Esophagus squamous epithelium (tissue), 5 donors: ENCODE measurements around the gene OGFOD2. TPM values are rescaled to one million over a fixed set of nuclear protein-coding genes. Genes with fewer than 3 reads are reported as not detected.

Source experiments
- DNase-seq: peaks from one replicate; lab custom pipeline; 2025; lab: John Stamatoyannopoulos, UW
- H3K27ac ChIP-seq, 4 donors: fragments of 200-600 bp; sonication (generic); one replicate each; pipeline ENCODE4 v1.5.1; 2016 to 2019; ENCODE audit warnings: mild to moderate bottlenecking in 1 of 4
- H3K27me3 ChIP-seq, 4 donors: fragments of 200-600 bp; sonication (generic); 1 replicate in 3 of 4; 2 replicates in 1 of 4; pipeline versions ENCODE4 v1.5.1 to v1.6.0; 2017 to 2021; ENCODE audit warnings: antibody characterized with exemption in 1 of 4
- H3K36me3 ChIP-seq, 3 donors: fragments of 200-600 bp; sonication (generic); one replicate each; pipeline ENCODE4 v1.5.1; 2016 to 2019
- H3K4me1 ChIP-seq, 3 donors: fragments of 200-600 bp; sonication (generic); one replicate each; pipeline ENCODE4 v1.5.1; 2017 to 2019
- H3K4me3 ChIP-seq, 4 donors: fragments of 200-600 bp; sonication (generic); 1 replicate in 3 of 4; 2 replicates in 1 of 4; pipeline ENCODE4 v1.5.1; 2016 to 2019; ENCODE audit warnings: mild to moderate bottlenecking in 2 of 4, moderate library complexity in 1 of 4
- H3K9me3 ChIP-seq, 3 donors: fragments of 200-600 bp; sonication (generic); one replicate each; pipeline ENCODE4 v1.5.1; 2016 to 2019
- POLR2A ChIP-seq, 4 donors: fragments of 450-650 bp; IDR thresholded peaks; one replicate each; pipeline ENCODE4 v1.6.1; 2017; ENCODE audit warnings: antibody characterized with exemption in 4 of 4, mild to moderate bottlenecking in 4 of 4, moderate library complexity in 3 of 4
- WGBS, 2 donors: methylation state at CpG; one replicate each; pipeline ENCODE4 v1.1.5; 2018; 5-methylcytosine and 5-hydroxymethylcytosine counted together
- intact Hi-C: fragments of 100-400 bp; cut with DNase I; formaldehyde crosslinking; loops from one replicate; pipeline ENCODE4 v1.15.0; 2022
- total RNA-seq, 4 donors: library from RNA; depleted of rRNA; stranded (reverse); fragments of >200 nt; gene quantifications; one replicate each; pipeline ENCODE4 v1.1.0, GENCODE V29; 2016
- TF ChIP-seq, protein P1 (sequence below), 6 experiments: fragments of 450-650 bp in 4 of 6; fragments of 200-600 bp in 2 of 6; sonication (generic) in 2 of 6; IDR thresholded peaks; one replicate each; pipeline ENCODE4 v1.5.1; 2016 to 2019; ENCODE audit warnings: antibody characterized with exemption in 6 of 6, mild to moderate bottlenecking in 4 of 6, moderate library complexity in 4 of 6
- donor health status: DM: yes; HTN: yes; CAD: no.

OGFOD2 gene
- total RNA-seq, 4 donors from 2014 or later: 8.5 to 13.9 (median 11.3) TPM

DNA sequence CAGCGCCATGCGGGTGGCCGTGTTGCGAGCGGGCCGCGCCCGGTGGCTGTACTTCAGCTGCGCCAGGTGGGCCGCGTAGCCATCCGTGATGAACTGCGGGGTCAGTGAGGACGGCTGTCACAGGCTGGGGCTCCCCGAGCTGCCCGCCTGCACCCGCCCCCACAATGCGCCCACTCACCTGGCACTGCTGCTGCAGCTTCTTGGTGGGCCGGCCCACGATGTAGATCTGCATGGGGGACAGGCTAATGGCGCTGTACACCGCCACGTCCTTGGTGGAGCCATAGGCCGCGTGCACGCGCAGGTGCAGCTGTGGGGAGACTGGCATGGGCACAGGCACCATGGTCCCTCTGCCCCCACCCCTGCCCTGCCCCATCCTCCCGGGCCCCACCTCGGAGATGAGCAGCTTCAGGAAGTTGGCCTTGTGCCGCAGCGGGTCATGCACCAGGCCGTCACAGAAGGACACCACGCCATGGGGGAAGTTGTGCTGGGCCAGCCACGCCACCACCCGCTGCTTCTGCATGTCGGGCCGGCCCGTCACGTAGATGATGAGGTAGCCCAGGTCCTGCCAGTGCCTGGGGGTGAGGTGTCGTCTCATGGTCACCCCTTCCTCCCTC, 11.3 kb downstream of the OGFOD2 start:
- Histone ChIP-seq H3K27me3 (no peaks in the 10 kb centered on the region), H3K4me3 (no peak overlapping the region), H3K4me1 (peaks cover 37 to 45% (median 39%) of the 10 kb centered on the region in 3 donors), H3K9me3 (no peaks in the 10 kb centered on the region), H3K36me3 (peaks cover 0 to 84% (median 5%) of the 10 kb centered on the region in 3 donors), H3K27ac (no peak overlapping the region)
- DNase-seq: no peak
- TF ChIP-seq POLR2A (IDR thresholded peaks at IDR 0.05): no peak
- TF ChIP-seq, protein P1, sequence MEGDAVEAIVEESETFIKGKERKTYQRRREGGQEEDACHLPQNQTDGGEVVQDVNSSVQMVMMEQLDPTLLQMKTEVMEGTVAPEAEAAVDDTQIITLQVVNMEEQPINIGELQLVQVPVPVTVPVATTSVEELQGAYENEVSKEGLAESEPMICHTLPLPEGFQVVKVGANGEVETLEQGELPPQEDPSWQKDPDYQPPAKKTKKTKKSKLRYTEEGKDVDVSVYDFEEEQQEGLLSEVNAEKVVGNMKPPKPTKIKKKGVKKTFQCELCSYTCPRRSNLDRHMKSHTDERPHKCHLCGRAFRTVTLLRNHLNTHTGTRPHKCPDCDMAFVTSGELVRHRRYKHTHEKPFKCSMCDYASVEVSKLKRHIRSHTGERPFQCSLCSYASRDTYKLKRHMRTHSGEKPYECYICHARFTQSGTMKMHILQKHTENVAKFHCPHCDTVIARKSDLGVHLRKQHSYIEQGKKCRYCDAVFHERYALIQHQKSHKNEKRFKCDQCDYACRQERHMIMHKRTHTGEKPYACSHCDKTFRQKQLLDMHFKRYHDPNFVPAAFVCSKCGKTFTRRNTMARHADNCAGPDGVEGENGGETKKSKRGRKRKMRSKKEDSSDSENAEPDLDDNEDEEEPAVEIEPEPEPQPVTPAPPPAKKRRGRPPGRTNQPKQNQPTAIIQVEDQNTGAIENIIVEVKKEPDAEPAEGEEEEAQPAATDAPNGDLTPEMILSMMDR (IDR thresholded peaks at IDR 0.05): no peak
- WGBS, 2 donors: 100% methylated on average over 2 of the region's 40 CpGs
- intact Hi-C loops: no loop called here

DNA sequence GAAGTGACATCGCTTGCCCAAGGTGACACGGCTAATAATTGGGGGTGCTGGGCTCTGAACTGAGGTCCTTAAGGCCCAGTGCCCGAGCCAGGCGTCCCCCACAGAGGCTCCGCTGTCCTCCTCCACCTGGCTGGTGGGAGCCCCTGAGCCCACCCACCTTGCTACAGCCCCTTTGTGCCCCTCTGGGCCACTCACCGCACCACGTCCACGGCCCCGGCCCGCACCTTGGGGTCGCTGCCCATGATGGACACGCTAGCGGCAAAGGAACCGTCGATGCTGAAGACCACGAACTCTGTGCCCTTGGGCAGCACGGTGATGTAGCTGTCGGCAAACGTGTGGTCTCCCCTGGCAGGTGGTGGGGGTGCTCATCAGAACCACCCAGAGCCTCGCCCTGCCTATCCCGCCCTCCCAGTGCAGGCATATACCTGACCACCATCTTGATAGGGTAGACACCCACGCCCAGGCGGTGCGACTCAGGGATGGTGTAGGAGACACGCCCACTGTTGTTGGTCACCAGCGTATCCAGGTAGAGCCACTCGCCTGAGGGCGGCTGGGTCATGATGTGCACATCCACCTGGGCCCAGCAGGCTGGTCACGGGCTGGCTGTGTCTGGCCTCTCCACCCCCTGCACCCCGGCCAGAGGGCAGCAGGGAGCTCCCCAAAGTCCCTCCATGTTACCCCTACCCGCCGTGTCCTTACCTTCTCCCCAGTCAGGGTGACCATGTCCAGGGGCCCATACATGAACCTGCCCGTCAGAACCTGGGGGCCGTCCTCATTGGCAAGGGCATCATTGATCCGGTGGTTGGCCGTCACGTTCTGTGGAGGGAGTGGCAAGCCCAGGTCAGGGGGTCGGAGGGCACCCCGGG, 12.3 kb downstream of the OGFOD2 start:
- Histone ChIP-seq H3K4me3 (no peak overlapping the region), H3K36me3 (peaks cover 0 to 87% (median 5%) of the 10 kb centered on the region in 3 donors), H3K27me3 (no peaks in the 10 kb centered on the region), H3K9me3 (no peaks in the 10 kb centered on the region), H3K4me1 (peaks cover 28 to 36% (median 30%) of the 10 kb centered on the region in 3 donors), H3K27ac (no peak overlapping the region)
- DNase-seq: no peak
- intact Hi-C loops: no loop called here
- WGBS, 2 donors: 74% methylated on average over 13 of the region's 39 CpGs; no CpG with 5 or more reads in 1 of the 2 donors
- no peak for TF ChIP-seq POLR2A (IDR thresholded peaks at IDR 0.05)
- TF ChIP-seq, protein P1 (IDR thresholded peaks at IDR 0.05): no peak

DNA sequence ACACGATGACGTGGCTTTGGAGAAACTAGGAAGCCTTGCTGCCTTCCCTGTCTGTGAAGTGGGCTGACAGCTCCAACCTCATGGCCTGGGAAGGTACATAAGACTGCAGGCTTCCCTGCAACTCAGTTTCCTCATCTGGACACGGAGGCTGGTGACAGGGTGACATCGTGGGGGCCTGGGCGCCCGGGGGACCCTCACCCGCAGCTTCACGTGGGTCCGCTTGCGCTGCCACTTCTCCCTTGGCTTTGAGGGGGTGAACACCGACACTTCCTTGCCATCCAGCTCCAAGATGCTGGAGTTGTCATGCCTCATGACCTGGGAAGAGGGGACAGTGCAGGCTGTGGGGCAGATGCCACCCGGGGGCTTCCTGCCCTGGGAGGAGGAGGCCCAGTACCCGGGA, 13.0 kb downstream of the OGFOD2 start:
- 80 to 96% methylated on average over 2 to 8 of the region's 13 CpGs for WGBS, 2 donors
- H3K4me1 ChIP-seq: peaks cover 21 to 28% (median 23%) of the 10 kb centered on the region in 3 donors
- TF ChIP-seq, protein P1 (IDR thresholded peaks at IDR 0.05): no peak
- TF ChIP-seq POLR2A (IDR thresholded peaks at IDR 0.05): no peak
- no peaks in the 10 kb centered on the region for H3K27me3 ChIP-seq
- DNase-seq: no peak
- no peak overlapping the region for H3K27ac ChIP-seq
- no peak overlapping the region for H3K4me3 ChIP-seq
- H3K9me3 ChIP-seq: no peaks in the 10 kb centered on the region
- intact Hi-C loops: no loop called here
- H3K36me3 ChIP-seq: peaks cover 0 to 81% (median 5%) of the 10 kb centered on the region in 3 donors

DNA sequence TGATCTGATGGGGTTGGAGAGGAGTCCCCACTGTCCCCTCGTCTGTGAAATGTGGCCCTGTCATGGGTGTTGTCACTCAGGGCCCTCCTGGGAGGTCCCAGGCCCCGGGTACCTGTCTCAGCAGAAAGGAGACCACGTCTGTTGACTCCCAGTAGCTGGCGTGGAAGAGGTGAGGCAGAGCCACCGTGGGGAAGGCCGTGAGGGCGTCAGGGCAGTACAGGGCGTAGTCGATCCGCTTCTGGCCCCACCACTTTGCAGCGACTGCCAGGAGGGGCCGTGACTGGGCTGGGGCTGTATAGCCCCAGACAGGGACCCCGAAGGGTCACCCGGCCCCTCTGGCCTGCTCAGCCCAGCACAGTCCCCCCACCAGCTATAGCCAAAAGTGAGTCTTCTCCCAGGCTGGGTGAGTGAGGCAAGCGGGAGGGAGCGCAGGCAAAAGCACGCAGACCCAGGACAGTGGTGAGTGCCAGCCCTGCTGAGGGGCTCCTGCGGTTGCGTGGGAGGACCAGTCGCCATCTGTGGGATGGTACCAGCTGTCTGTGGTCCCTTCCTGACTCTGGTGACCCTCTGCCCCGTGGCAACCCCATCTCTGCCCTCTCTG, 13.7 kb downstream of the OGFOD2 start:
- TF ChIP-seq, protein P1 (IDR thresholded peaks at IDR 0.05): no peak
- no peak for TF ChIP-seq POLR2A (IDR thresholded peaks at IDR 0.05)
- intact Hi-C loops: no loop called here
- H3K36me3 ChIP-seq: peaks cover 0 to 75% (median 5%) of the 10 kb centered on the region in 3 donors
- H3K27me3 ChIP-seq: no peaks in the 10 kb centered on the region
- no peak for DNase-seq
- WGBS, 2 donors: 89% methylated on average over 4 to 16 of the region's 21 CpGs
- peaks cover 14 to 22% (median 17%) of the 10 kb centered on the region in 3 donors for H3K4me1 ChIP-seq
- no peaks in the 10 kb centered on the region for H3K9me3 ChIP-seq
- H3K27ac ChIP-seq: no peak overlapping the region
- no peak overlapping the region for H3K4me3 ChIP-seq
